GM11168 (cell line): ENCODE measurements around the gene SAC3D1.

Experiments used
- in situ Hi-C: fragments of 300-500 bp; cut with MboI; formaldehyde crosslinking; loops from one replicate; pipeline ENCODE4 v1.12.0; 2022; ENCODE audit warnings: low sequenced_read_pairs; ENCODE audit not compliant: unreplicated experiment

SAC3D1 gene

DNA sequence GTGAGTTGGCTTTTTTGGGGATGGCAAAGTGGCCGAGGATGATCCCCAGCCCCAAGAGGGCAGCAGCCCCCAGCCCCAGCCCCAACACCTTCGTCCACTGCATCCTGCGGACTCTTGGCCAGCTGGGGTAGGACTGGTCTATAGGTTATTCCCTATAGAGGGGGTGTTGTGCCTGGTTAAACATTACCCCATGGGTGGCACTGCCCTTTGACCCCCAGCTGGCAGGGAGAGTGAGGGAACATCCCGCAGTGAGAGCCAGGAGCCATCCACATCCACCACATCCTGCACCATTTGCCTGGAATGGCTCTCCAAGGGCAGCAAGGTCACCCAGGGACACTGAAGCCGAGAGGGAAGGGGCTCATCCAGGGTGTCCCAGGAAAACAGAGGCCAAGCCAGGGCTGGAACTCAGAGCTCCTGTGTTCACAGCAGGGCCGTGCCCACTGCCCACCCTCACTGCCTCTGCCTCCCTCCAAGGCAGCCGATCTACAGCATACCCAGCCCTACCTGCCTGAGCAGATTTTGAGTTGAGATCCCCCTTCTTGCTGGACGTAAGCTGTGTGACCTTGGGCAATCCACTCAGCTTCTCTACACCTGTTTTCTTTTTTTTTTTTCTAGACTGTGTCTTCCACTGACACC, 17.5 kb downstream of the SAC3D1 start, which contains the start of gene NAALADL1:
TSS of gene NAALADL1 (minus strand) at position 135 of the 636 bp plus-strand sequence. CDS start at position 103, 32 bp downstream.
- in situ Hi-C loops, result no loop called here

DNA sequence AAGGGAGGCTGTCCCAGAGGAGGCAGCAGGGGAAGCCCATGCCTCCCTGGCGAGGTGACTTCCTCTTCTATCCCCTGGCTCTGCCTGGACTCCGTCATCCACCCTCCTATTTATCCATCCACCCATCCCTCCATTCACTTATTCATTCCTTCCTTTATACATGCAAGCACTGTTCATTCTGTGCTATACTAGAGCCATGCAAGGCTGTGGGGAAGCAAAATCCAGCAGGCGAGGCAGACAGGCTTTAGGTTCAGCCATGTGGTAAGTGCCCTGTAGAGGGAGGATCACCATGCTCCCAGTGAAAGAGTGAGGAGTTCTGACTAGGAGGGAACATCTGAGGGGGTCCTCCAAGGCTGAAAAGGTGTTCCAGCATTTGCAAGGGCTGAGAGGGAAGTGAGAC, 18.5 kb downstream of the SAC3D1 start:
- in situ Hi-C loops, result no loop called here

DNA sequence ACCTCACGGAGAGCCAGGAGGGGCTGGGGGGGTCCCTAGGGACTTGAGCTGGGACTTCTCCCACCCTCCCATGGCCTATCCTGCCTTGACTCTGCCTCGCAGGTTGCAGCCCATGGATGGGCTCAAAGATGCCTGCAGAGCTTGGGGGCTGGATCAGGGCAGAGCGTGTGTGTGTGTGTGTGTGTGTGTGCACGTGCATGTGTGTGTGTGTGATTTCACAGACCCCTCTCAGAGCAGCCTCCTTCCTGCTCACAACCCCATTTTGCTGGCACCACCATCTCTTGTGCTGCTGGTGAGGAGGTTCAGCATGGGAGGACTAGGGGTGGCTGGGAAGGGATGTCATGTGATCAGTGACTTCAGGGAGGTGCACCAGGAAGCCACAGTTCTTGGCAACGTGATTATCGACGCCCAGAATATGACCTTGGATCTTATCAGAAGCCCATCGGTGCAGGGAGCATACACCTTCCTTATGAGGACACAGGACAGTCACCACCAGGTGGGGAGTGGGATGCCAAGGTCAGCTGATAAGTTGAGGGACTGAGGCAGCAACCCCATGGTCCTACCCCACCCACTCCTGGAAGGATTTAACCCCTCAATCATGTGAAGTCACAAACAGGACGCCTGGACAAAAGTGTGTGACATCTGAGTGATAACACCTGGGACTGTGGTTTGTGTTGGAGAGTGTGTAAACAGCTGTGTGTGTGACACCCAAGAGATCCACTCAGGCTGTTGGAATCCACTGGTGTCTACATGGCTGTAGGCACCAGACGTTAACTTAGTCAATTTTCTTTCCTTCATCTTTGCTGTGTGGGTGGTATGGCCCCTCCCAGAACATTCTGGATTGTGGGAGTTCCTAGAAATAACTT, 19.2 kb downstream of the SAC3D1 start:
- in situ Hi-C loops, result no loop called here

DNA sequence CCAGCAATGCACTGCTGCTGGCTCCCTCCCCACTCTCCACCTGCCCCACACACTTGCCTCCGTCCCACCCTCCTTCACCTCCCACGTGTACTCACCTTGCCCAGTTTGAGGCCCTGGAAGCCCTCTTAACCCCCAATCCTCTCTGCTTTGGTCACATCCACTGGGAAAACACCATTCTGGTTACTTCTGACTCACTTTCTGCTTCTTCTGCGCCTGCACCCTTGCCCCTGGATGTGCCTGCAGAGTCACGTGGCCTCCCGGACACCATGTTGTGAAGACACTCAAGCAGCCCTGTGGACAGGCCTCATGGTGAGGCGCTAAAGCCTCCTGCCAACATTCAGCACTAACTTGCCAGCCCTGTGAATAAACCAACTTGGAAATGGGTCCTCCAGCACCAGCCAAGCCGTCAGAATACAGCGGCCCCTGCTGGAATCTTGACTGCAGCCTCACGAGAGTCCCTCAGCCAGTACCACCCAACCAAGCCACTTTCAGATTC, 20.0 kb downstream of the SAC3D1 start:
- in situ Hi-C loops, result no loop called here

DNA sequence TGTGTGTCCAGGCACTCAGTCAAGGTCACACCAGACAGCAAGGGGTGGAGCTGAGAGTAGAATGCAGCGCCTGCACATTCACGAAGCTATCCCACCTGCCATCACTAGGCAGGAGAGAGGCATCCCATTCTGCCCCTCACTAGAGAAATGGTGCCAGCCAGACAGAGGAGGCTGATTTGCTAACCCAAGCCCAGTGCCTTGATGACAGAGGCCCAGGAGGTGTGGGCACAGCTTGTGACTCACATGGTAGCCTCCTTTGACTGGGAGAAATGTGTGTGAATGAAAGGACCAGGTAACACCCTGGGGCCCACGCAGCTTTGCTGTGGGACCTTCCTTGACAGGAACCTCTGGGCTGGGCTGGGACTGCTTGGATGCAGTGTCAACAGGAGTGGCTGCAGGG, 22.5 kb downstream of the SAC3D1 start:
- in situ Hi-C loops, result no loop called here

DNA sequence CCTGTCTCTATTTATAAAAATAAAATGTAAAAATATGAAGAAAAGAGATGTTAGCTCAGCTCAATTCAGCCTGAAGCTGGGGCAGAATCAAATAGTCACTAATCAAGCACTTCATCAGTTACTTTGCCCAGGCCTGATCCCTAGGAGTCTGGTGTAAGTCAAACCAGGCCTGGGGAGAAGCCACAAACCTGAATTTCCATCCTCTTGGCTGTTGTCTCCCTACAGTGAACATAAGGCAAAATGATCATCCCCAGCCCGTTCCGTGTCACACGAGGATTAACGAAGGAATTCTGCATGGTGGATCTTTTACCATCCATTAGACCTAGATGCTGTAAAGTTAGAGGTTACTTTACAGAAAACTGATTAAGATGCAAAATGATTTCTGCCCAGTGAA, 23.8 kb downstream of the SAC3D1 start:
- in situ Hi-C loops, result no loop called here

DNA sequence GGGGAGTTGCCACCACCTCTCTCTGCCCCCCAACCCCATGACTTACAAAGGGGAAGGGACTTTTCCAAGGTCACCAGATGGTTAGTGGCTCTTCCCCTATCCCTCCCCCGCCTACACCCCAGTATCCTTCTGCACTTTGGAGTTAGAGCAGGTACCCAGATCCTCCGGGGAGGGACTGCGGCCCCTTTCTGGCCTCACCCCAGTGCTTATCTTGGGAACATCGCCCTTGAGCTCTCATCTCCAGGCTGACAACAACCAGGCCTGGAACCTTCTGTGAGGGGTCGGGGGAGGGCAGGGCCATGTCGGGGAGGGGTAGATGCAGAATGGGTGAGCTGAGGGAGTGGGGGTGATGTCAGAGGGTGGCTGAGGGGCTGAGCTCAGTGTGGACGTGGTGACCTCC, 24.8 kb downstream of the SAC3D1 start:
- in situ Hi-C loops, result no loop called here

DNA sequence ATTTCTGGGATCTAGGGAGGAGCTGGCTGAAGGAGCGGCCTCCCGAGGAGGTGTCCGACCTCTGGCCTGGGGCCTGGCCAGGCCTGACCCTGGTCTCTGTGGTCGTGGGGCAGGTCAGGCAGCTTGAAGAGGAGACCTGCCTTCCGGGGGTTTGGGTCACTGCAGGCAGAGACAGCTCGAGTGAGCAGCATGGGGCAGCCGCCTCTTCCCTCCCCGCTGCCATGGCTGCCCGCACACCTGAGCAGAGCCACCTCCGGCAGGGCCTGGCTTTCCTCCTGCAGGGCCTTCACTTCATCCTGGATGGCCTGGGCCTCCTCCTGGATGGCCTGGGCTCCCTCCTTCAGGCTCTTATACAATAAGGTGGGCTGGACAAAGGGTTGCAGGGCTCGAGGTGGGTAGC, 25.3 kb downstream of the SAC3D1 start:
- in situ Hi-C loops, result no loop called here

DNA sequence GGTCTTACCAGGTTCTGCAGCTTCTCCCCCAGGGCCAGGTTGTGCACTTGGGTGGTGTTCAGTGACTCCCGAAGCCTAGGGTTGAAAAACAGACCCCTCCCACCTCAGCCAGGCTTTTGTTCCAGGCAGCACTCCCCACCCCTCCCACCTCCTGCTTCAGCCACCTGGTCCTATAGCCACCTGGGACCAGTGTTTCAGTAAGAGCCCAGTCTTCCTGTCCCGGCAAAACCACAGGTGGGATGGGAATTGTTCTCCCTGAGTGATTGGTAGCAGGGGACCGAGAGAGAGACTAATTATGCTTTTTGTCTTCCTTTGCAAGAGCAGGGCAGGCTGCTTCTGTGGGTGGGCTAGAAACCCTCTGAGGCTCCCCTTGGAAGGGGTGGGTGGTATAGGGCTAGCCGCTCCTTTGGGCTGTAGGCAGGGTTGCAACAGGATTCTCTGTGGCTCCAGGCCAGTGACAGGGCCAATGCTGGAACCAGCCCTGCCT, 25.8 kb downstream of the SAC3D1 start:
- in situ Hi-C loops, result no loop called here

DNA sequence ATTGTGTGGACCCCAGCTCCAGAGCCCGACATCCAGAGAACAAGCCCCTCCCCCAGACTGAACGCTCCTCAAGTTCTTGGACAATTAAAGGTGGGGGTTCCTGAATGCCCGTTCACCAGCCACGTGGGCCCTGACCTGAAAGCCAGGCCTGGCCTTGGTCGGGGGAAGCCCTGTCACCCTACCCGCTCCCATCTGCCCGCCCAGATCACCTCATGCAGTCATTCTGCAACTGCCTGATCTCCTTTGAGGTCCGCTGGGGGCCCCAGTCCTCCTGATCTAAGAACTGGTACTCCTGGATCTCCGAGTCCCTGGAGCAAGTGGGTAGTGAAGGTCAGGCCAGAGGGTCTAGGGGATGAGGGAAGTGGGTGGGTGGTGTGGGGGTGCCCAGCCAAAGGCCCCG, 26.4 kb downstream of the SAC3D1 start:
- in situ Hi-C loops, result no loop called here

DNA sequence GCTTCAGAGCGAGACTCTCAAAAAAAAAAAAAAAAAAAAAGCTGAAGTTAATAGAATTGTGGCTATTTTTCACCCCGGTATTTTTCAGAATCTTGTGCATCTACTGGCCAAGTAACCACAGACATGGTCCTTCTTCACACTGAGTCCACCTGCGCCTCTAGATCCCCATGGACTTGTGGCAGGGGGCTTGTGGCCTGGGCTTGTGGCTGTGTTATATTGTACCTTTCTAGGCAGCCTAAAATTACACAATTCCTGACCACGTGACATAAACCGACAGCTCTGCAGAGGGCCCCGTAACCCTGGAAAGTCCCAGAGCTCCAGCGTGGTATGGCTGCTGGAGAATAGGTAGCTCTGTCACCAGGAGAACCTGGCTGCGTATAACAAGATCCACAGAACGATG, 28.2 kb downstream of the SAC3D1 start:
- in situ Hi-C loops, result no loop called here

DNA sequence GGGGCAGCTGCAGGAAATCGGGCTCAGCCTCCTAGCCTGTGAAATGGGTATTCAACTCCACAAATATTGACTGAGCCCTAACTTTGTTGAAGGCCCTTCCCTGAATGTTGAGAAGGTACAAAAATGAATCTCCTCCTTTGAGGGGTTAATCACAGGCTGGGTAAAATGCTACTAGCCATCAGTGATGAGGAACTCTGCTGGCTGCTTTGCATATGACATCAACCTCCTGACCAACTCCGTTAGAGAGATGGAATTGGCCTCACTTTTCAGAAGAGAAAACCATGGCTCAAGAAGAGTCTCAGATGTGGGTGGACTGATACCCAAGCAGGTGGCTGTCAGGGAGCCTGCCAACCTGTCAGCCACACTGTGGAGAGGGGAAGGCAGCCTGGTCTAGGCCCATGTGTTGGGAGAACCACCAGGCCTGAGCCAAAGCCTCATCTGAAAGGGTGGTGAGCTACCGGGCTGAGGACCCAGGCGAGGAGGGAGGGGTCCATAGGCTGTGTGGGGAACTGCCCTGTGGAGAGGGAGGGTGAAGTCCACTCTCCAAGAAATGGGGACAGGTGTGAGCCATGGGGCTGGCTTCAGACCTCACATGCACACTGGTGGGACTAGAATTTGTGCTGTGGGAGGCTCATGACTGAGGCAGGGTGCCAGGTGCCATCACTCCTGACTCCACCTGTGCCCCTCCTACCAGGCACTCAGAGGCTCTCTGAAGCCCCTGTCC, 31.1 kb downstream of the SAC3D1 start:
- in situ Hi-C loops, result no loop called here

DNA sequence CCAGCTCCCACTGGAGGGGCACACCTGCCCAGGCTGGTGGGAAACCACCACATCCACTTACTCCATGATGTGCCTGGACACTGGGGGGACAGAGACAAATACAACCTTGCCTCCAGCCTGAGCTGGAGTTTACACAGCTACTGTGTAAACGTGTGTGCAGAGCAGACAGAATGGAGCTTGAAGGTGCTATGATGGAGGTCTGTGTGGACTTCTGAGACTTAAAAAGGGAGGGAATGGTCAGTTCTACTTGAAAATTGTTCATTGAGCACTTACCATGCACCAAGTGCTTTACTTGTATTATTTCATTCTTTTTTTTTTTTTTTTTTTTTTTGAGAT, 31.6 kb downstream of the SAC3D1 start:
- in situ Hi-C loops, result no loop called here

DNA sequence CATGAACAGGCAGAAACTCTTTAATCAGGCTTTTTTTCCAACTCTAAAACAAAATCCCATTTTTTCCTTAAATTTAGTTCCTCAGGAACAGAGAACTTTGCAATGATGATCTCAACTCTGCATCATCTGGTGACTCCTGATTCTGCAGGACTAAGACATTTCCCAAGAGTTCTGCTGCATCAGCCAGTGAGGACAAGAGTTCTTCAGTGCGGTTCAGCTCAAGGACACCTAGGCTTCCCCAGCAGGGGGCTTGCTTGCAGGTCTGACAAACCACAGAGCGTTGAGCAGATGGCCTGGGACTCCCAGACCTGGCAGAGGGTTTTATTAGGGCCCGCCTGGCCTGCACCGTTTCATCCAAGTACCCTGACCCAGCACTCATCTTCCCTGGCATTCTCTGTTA, 36.4 kb downstream of the SAC3D1 start:
- in situ Hi-C loops, result no loop called here

DNA sequence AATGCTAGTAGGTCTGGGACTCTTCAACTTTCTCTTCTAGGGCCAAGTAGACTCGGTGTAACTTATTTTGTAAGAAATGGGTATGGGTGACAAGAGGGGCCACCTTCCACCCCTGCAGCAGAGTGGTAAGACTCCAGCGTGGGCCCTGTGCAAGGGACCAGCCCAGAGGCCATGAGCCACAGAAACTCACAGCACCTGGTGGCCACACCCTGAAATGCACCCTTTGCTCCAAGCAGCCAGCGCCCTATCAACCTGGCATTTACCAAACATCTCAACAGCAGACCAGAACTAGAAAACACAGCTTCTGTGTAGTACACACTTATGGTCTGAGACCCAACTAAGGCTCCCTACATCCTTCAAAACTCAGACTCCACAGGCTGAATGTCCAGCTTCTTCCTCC, 37.1 kb downstream of the SAC3D1 start:
- in situ Hi-C loops, result no loop called here

DNA sequence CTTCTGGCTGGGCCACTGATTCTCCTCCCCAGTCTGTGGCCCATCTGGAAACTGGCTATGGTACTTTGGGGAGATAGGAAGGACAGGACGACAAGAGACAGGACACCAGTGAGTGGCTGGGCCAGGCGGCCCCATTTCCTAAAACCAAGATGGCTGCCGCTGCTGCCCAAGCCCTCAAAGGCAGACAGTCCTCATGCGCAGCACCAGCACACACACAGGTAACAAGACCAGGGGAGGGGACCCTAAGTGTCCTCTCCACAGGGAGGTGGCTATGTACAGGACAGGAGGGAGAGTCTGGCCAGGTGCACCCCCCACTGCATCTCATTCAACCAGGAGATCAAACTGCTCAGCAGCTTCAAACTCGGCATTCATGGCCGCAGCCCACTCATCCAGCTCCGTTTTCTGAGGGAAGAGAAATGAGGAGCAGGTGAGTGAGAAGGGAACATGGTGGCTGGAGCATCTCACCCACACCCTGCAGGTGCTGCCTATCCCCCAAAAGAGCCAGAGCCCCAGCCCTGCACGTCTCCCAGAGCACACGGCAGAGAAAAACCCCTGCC, 37.9 kb downstream of the SAC3D1 start:
- in situ Hi-C loops, result no loop called here

DNA sequence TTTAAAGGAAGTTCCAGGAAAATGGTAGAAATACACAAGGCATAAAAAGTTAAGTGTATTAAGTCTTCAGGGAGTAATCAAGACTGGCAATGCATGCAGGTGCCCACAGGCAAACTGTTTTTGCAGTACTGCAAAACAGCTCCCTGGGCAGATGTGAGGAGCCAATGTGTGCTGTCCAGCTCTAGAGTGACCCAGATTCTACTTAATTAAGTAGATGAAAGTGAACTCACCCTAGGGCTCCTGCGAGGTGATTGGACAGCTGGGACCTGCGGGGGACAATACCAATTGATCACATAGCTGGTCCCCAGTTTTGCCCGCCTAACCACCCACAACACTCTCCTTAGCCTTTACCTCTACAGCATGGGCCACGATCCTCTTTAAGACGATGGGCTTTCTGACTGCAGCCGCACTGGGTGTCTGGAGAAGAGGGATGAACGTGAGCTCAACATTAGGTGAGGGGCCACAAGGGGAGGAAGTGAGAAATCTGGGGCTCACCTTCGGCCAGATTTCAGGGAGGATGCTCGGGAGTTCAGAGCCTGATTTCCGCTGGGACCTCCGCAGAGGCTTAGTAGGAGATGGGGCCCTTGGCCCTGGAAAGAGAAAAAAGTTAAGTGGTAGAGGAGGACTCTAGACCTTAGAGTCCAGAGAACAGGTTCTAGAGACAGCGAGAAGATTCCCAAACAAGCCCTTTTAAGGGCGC, 42.3 kb downstream of the SAC3D1 start:
- in situ Hi-C loops, result no loop called here

DNA sequence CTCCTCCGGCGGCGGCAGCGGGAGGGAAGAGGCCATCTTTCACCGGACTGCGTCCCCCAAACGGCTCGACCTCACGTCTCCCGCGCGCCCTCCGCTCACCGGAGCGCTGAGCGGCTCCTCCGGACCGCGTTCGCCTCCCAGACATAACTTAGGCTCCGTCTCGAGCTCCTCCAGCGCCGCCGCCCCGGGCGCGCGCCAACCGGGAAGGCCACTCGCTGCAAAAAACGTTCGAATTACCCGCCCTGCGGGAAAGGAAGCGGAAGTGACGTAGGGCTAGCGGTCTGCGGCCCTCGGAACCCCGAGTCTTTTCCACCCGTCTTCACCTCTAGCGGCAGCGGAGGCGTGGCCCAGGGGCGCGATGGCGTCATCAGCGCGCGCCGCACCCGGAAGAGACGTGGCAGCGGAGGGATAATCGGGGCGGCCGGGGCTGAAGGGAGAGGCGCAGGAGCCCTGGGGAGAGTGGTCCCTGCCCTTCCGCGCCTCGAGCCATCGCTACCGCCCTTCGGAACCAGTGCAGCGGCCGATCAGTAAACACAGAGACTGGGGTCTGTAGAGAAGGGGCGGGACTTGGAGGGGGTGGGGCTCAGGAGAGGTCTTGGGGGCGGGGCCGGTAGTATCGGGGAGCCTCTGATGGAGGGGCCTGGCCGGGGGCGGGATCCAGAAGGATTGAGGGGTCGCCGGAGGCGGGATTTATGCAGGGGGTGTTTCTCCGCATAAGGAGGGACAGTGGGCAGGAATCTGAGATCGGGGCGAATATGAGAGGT, 43.0 kb downstream of the SAC3D1 start, which contains the start of the genes CDCA5 and ZFPL1:
TSS of gene CDCA5 (minus strand) at position 207 of the 764 bp plus-strand sequence. CDS start at position 145, 62 bp downstream.
TSS of gene ZFPL1 (plus strand) at position 389 of the 764 bp plus-strand sequence. CDS start 477 bp downstream, outside the sequence.
- in situ Hi-C loops, result no loop called here
